NCI-H1694 treated with DMSO at 0.1 percent for 48 hours (cell line): ENCODE data around the gene OR4C16.

Experiments
- DNase-seq: peaks from one replicate; lab custom pipeline; 2025; lab: John Stamatoyannopoulos, UW

Gene OR4C16

GRCh38 chr11:55571828-55572227, at the start of gene OR4C16:
OR4C16 (plus strand) TSS chr11:55572128; CDS start chr11:55572128, 0 bp downstream.
- no peak for DNase-seq

GRCh38 chr11:55554169-55554568, 17.8 kb upstream of the OR4C16 start, which contains the start of gene OR4C15:
OR4C15 (plus strand) TSS chr11:55554469; CDS start chr11:55554469, 0 bp downstream.
- no peak for DNase-seq

- DNase-seq, result no peak
These were observed 620 bp downstream of the OR4C16 start for GRCh38 chr11:55572548-55572947.

- no peak for DNase-seq
These were observed 35.6 kb downstream of the OR4C16 start, which contains the start of gene OR4C11 for GRCh38 chr11:55607545-55607944. OR4C11 (minus strand) TSS chr11:55607645; CDS start chr11:55604373, 3,272 bp downstream.
